HG02588 (cell line): ENCODE measurements around the gene SLC35F3.
"Not testable (repeated sequence)": the region's sequence is repeated elsewhere in the genome, so short reads cannot be mapped to it uniquely, and the experiment has no call there.

Source experiments
- ATAC-seq: cut with Tn5 transposase; IDR thresholded peaks from one replicate; pipeline ENCODE4 v1.9.1; 2021; ENCODE audit warnings: mild to moderate bottlenecking, moderate library complexity; ENCODE audit not compliant: unreplicated experiment

Gene SLC35F3

DNA sequence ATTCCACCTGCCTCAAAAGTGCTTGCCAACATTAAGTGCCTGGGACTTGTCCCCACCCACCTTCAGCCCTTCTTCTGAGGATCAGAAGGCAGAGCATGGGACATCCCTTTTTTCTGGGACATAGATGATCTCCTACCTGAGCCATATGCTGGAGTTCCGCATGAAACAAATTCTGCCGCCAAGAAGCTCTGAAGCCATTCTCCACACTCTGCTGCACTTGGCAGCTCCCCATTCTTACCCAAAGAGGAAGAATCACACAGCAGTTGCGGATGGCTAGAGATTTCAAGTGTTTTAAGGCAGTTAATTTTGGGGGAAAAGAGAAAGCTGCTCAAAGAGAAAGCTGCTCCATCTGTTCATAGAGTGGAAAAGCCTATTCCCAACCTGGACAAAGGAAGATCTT, 271.5 kb downstream of the SLC35F3 start:
- no peak for ATAC-seq

DNA sequence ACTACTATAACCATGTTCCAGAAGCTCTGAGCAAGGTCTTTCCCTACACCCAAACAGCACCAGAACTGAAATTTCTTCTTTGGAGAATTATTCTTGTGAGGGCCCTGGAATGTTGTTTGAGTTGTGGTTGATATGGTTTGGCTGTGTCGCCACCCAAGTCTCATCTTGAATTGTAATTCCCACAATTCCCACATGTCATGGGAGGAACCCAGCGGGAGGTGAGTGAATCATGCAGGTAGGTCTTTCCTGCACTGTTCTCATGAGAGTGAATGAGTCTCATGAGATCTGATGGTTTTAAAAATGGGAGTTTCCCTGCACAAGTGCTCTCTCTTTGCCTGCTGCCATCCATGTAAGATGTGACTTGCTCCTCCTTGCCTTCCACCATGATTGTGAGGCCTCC, 272.4 kb downstream of the SLC35F3 start:
- not testable (repeated sequence) for ATAC-seq

DNA sequence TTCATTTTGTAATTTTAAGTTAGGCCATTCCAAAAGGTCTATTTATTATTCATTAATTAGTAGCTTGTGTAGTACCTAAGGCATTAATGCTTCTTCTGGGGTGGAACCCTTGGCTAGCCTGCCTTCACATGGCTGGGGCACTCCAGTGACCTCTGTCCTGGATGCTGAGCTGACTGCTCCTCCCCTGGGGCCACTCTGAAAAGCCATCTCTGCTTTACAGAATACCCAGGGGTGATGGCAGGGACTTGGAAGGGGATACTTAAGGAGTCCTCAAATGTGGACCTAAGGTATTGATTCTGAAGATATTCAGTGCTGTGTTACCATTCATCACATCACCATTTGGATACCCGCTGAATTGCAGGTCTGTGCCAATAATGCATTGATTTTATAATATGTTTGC, 281.0 kb downstream of the SLC35F3 start:
- no peak for ATAC-seq

DNA sequence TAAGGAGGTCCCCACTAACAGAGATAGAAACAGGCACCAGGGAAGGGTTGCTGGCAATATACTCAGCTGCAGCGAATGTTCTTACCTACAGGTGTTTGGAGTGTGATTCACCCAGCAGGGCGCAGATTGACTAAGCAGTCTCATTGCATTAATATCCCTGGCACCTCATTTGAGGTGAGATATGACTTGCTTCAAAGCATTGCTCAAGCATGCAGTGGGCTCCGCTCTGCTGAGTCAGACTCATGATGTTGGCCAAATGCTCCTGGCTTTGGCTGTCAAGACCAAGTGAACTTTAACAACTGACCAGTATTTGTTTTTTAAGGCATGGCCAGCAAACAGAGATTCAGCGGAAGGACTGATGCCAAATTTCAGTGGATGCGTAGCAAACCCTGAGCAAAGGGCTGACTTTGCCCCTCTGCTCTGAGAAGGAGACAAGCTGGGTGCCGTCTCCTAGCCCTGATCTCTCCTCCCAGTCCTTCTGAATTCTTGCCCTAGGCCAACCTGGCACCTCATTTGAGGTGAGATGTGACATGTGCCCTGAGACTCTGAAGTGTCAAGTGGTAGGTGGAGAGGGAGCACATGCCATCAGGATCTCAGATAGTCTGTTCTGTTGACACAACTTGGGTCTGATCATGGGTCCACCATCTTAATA, 281.7 kb downstream of the SLC35F3 start:
- no peak for ATAC-seq

DNA sequence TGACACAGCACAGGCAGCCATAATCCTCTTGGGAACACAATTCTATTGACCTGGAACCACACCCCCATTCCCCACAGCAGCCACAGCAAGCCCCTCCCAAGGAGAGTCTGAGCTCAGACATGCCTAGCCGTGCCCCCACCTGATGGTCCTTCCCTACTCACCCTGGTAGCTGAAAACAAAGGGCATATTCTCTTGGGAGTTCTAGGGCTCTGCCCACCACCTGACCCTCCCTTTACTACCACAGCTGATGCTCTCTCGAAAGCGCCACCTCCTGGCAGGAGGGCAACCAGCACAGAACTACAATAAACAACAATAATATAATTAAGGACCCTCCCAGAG, 283.9 kb downstream of the SLC35F3 start:
- ATAC-seq, result no peak

DNA sequence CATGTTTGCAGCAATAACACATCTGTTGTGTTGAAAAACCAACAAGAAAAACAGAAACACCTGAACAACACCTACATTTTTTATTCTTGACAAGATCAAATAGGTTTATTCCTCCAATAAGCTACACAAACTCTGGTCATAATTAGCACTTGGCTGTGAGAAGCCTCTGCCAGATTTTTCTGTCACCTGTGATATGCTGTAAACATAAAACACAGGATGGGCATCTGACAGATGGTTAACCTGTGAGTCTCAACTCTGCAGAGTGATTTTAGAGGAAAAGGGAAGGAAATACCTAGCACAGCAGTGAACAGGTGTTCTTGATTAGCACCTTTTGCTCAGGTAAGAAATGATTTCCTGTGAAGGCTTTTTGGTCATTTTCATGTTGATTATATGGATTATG, 293.4 kb downstream of the SLC35F3 start:
- ATAC-seq, result no peak

DNA sequence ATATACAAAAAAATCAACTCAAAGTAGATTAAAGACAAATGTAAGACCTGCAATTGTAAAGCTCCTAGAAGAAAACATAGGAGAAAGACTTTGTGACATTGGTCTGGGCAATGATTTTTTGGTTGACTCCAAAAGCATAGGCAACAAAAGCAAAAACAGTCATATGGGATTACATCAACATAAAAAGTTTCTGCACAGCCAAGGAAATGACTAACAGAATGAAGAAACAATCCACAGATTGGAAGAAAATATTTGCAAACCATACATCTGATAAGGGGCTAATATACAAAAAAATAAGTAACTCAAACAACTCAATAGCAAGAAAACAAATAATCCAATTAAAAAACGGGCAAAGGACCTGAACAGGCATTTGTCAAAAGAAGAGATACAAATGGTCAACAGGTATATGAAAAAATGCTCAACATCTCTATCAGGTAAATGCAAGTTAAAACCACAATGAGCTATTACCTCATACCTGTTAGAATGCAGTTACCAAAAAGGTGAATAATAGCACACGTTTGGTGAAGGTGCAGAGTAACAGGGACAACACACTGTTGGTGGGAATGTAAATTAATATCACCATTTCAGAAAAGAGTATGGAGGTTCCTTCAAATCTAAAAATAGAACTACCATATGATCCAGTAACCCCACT, 295.1 kb downstream of the SLC35F3 start:
- ATAC-seq, result no peak

DNA sequence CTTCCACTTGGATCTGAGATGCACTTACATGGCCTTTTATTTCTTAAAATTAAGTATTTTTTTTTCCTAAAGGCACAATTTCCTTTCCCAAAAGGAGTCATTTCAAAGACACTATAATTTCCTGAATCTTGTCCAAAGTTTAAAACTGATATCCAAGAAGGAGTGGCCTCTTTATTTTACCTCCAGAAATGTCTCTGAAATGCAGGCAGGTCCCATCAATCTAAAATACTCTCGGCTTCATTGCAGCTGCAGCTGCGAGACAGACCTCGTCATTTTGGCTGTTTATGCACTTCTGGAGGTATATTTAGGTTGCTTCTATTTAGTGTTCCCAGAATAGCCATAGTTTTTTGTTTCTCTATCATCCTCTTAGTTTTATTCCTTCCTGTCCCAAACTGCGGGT, 296.1 kb downstream of the SLC35F3 start:
- ATAC-seq, result no peak

DNA sequence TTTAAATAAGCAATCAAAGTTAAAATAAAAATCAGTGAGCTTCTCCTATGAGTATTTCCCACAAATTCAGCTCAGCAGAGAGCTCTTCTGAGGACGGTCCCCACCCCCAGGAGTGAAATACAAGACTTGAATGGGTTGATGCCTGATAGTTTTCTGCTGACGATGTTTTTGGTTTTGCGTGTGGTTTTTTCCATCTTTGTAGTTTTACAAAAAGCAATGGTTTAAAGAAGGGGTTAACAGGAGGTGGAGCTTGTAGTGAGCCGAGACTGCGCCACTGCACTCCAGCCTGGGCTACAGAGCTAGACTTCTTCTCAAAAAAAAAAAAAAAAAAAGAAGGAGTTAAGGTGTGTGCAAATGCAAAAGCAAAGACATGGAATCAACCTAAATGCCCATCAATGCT, 297.1 kb downstream of the SLC35F3 start:
- ATAC-seq, result no peak

DNA sequence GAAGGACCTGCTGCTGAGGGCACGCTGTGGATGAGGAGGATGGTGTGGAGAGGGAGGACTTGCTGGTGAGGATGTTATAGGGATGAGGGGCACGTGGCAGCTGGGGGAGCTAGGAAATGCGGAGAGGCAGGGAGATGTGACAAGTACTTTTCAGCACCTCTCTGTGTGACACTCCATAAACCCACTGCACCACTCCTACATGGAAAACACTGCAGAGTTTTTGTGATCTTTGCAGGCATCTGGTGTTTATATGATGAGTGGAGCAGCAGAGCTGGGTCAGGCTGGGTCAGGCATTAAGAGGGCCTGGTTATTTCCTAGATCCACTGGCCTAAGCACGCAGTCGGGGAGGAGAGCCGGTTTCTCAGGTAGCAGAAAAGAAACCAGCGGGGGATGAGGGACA, 301.5 kb downstream of the SLC35F3 start:
- no peak for ATAC-seq

DNA sequence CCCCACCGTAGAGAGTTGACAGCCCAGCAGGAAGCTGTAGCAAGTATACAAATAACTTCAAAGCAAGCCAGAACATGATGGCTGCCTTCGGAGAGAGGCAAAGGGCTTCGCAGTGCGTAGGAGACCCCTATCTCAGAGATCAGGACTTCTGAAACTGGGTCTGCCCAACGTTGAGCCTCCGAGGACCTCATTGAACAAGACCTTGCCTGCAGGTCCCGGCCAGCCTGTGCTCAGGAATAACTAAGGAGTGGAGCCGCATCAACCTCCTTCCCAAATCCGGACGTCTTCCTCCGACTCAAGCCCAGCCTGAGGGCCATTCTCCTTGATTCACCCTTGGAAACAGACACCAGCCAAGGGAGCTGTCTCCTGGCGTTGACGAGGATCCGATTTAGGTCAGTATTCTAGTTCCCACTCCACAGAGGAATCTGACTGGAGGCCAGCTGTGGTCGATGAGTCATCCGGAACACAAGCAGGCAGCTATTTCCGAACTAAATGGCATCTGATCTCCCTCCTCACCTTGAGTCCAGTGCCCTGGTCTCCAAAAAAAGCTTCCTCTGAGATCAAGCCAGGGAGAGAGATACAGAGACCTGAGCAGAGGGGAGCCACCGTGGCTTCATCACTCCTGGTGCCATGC, 302.3 kb downstream of the SLC35F3 start:
- no peak for ATAC-seq

DNA sequence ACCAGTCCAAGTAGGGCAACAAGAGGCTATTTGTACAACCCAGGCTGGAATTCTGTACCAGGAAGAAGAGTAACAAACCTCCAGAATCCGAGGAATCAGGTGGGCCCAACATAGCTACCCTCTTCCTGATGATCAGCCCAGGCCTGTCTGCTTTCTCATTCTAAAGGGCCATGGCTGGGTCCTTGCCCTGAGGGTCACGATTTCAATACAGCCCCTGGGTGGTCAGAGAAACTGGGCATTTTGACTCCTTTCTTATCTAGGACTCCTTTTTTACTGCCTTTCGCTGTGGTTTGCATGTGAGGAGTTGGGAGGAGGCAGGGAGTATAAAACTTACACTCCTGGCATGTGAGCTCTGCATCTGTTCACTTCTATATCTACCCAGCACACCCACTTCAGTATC, 303.9 kb downstream of the SLC35F3 start:
- ATAC-seq, result no peak

DNA sequence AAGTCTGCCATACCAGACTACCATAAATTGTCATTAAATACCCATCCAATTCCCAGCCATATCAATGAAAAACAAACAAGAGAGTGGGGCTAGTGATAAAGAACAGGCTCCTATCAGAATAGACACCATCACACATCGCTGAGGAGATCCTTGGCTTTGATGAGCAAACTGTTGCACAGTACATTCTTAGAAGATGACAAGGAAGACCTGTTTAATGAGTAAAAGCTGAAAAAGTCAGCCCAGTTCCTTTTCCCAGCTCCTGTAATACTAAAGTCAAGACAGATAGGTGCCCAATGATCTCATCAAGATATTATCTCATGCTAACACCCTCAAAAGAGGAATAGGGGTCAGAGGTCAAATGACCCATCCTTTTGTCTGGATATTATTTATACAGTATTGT, 304.3 kb downstream of the SLC35F3 start:
- ATAC-seq, result no peak

DNA sequence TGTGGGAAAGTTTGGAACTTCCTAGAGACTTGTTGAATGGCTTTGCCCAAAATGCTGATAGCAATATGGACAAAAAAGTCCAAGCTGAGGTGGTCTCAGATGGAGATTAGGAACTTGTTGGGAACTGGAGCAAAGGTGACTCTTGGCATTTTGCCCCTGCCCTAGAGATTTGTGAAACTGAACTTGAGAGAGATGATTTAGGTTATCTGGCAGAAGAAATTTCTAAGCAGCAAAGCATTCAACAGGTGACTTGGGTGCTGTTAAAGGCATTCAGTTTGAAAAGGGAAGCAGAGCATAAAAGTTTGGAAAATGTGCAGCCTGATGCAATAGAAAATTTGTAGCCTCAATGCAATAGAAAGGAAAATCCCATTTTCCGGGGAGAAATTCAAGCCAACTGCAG, 306.0 kb downstream of the SLC35F3 start:
- ATAC-seq, result not testable (repeated sequence)

DNA sequence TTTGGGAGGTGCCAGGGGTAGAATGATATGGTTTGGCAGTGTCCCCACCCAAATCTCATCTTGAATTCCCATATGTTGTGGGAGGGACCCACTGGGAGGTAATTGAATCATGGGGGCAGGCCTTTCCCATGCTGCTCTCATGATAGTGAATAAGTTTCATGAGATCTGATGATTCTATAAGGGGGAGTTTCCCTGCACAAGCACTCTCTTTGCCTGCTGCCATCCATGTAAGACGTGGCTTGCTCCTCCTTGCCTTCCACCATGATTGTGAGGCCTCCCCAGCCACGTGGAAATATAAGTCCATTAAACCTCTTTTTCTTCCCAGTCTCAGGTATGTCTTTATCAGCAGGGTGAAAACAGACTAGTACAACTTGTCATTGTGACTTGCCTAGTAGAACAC, 307.4 kb downstream of the SLC35F3 start:
- ATAC-seq, result not testable (repeated sequence)

DNA sequence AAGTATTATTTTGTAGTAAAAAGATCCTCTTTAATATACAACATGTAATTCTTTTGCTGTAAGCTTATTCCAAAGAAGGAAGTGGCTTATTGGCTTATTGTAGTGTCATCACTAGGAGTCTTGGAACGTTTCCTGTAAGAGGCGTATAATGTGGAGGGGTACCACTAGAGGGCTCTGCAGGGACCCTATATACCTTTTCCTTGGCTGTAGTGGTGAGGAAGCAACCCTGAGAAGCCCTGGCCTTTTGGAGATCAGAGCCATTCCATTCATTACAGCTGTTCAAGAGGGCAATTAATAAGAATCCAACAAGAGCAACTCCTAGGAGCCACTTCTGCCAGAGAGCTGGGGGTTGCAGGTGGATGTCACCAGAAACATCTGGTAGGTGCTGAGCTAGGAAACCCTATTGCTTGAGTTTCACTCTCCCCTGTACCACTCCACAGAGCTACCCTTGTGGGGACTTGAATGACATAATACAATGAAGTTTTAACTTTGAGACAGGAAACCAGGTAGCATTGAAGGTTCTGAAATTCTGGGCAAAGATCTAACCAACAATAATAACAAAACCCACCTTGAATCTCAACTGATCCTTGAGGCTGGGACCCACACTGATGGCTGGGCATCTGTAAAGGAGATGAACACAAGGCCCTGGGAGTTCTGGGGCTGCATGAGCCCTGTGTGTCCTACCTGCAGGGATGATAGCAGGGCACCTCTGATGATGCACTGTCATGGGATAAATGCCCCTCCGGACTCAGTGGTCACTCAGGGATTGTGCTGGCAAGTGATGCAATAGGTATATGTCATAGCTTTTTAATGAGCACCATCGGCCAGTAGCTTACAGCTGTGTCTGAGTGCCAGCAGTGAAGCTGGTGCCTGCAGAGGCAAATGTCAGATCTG, 308.5 kb downstream of the SLC35F3 start:
- peak; percentile 44 for ATAC-seq

DNA sequence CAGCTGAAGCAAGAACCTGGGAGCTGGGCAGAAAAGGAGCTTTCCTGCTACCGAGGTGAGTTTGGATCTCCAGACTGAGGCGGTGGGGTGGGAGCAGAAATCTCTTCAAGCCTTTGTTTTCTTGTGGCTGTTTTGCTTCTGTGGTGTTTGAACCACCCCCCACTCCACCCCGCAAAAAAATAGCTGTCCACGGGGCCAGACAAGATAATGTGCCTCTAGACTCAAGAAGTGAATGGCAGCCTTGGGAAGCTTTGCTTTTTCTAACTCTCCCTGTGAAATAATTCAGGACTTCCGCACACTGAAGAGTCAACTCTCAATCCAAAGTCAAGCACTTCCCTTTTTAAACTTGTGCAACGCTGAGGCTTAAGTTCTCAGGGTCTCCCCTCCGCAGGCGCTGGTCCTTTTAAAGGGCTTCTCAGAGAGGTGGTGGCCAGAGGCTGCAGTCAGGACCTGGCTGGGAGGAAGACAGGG, 309.2 kb downstream of the SLC35F3 start:
- ATAC-seq, result no peak

DNA sequence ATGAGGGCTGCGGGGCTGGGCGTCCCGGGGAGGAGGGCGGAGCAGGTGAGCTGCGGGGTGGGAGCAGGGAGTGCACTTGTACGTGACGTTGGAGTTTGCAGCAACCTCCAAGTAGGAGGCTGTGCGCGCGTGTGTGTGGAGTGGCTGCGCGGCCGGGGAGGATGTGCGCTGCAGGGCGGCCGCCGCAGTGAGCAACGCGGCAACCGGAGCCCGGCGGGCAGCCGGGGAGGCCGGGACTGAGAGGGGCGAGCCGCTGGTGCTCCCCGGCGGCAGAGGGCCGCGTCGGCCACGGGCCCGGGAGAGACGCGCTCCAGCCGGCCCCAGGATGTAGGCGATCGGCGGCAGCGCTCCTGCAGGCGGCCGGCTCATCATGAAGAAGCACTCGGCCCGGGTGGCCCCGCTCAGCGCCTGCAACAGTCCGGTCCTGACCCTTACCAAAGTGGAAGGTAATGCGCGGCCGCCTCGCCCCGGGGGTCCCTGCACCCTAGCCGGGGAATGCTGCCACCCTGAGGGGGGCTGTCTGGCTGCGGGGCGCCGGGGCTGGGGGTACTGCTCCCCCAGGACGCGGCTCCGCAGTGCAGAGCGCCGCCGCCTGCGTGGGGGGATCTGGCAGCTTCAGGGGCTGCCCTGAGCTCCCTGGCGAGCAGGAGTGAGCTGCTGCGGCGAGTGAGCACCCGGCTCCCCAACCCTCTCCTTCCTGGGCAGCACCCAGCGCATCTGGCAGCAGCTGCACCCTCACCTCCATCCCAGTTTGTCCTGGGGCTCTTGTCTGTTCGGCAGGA, 309.8 kb downstream of the SLC35F3 start:
- no peak for ATAC-seq

DNA sequence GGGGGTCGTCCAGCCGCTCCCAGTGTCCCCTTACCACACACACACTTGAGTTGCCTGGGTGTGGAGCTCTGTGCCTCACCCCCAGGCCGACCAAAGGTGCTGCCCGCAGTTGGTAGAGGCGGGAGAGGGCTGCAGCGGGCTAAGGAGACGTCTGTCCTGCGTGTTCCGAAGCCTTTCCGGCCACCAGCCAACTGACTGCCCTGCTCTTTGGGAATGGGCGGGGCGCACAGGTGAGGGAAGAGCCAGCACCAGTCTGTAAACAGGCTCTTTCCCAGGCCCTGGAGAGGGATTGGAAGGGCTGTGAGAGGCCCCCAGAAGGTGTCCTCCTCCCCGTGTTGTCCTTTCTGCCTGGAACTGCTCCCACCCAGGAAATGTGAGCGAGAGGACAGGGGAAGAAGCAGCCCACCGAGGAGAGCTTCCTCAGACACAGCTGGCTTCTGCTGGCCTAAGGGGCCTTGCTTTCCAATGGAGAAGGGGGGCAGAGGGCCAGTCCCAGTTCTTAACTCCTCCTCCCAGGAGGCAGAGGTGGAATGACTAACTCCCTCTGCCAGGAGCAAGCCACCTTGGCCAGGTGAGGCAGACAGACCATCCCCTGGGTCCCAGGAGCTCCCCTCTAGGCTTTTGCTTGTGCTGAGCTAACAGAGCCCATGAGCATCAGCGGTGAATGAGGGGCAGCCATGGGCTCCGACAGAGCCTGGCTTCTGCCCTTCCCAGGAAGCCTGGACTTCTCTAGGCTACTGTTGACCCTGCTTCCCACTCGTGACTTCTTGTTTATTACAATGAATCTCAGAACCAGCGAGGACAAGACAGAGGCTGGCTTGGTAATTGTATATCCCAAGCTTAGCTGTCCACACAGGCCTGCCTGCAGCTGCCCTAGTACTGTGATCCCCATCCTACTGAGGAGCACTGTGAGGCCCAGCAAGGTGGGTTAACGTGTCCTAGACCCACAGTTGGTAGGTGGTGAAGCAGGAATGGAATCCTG, 310.7 kb downstream of the SLC35F3 start:
- ATAC-seq, result no peak
